Osteoblast (primary cell): Measurements from ENCODE around the gene PLAAT4. TPM values are rescaled to one million over a fixed set of nuclear protein-coding genes. Genes with fewer than 3 reads are reported as not detected.

Experiments used
- DNase-seq: peaks from one replicate; pipeline ENCODE4 v3.0.0; 2011; ENCODE audit warnings: low spot score, mixed read lengths; ENCODE audit not compliant: insufficient read length; ENCODE audit errors: missing footprints
- H2AFZ ChIP-seq: 2 replicates; pipeline ENCODE4 v1.6.0; 2011; ENCODE audit warnings: mild to moderate bottlenecking, low read length
- H3K27ac ChIP-seq: 2 replicates; pipeline ENCODE4 v1.5.1; 2011; ENCODE audit warnings: mild to moderate bottlenecking, low read depth, low read length, moderate library complexity
- H3K27me3 ChIP-seq: 2 replicates; pipeline ENCODE4 v1.6.0; 2012; ENCODE audit warnings: mild to moderate bottlenecking, control low read depth, inconsistent platforms, low read length, moderate library complexity; ENCODE audit not compliant: insufficient read depth
- H3K36me3 ChIP-seq: 2 replicates; pipeline ENCODE4 v1.5.1; 2011; ENCODE audit warnings: mild to moderate bottlenecking, low read length, control low read depth, moderate library complexity; ENCODE audit not compliant: insufficient read depth
- H3K4me1 ChIP-seq: 2 replicates; pipeline ENCODE4 v1.5.1; 2011; ENCODE audit warnings: mild to moderate bottlenecking, low read length, control low read depth, moderate library complexity; ENCODE audit not compliant: insufficient read depth
- H3K4me2 ChIP-seq: 2 replicates; pipeline ENCODE4 v1.6.0; 2011; ENCODE audit warnings: mild to moderate bottlenecking, low read length; ENCODE audit not compliant: insufficient read depth
- H3K4me3 ChIP-seq: fragments of 200-600 bp; sonication (generic); 3 replicates; pipeline ENCODE4 v1.5.1; 2012; ENCODE audit warnings: mild to moderate bottlenecking, low read length, inconsistent platforms; ENCODE audit not compliant: insufficient read depth
- H3K79me2 ChIP-seq: 2 replicates; pipeline ENCODE4 v1.6.0; 2012; ENCODE audit warnings: mild to moderate bottlenecking, low read length, control low read depth, inconsistent platforms; ENCODE audit not compliant: insufficient read depth
- H3K9me3 ChIP-seq: 2 replicates; pipeline ENCODE4 v1.5.1; 2011; ENCODE audit warnings: low read depth, low read length, control low read depth
- H4K20me1 ChIP-seq: 2 replicates; pipeline ENCODE4 v1.6.0; 2012; ENCODE audit warnings: mild to moderate bottlenecking, low read length, control low read depth; ENCODE audit not compliant: insufficient read depth
- total RNA-seq: library from RNA; depleted of rRNA; stranded (reverse); fragments of >200 nt; gene quantifications from 2 replicates; pipeline ENCODE4 v1.2.3, GENCODE V29; 2012
- TF ChIP-seq, protein P1 (sequence below): IDR thresholded peaks from 2 replicates; pipeline ENCODE4 v1.5.1; 2011; ENCODE audit warnings: mild to moderate bottlenecking, low read depth, low read length, moderate library complexity; ENCODE audit errors: extremely low read depth

PLAAT4 gene
- total RNA-seq, 1 donor: 26.1 TPM

DNA sequence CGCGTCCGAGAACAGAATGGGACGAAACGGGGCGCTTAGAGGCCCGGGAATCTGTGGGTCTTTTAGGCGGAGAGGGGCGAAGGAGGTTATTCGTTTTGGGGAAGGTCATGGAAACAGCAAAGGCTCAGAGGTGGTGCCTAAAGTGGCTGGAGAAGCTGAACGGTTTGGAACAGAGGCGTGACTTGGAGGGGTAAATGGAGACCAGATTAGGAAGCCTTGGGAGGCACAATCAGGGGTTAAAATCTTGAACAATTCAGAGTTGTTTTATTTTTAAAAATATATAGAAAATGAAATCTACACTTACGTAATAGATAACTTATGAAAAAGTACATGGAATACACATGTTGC, 45.4 kb upstream of the PLAAT4 start:
- Histone ChIP-seq H3K79me2 (no peaks in the 10 kb centered on the region), H3K27me3 (peaks cover 52% of the 10 kb centered on the region), H3K4me3 (peak overlapping the region; percentile 61), H3K4me2 (peak overlapping the region; percentile 85), H3K9me3 (no peaks in the 10 kb centered on the region), H3K4me1 (peaks cover 3% of the 10 kb centered on the region), H2AFZ (peak overlapping the region; percentile 56), H3K36me3 (no peaks in the 10 kb centered on the region), H4K20me1 (no peaks in the 10 kb centered on the region), H3K27ac (no peak overlapping the region)
- no peak for DNase-seq
- TF ChIP-seq, protein P1, sequence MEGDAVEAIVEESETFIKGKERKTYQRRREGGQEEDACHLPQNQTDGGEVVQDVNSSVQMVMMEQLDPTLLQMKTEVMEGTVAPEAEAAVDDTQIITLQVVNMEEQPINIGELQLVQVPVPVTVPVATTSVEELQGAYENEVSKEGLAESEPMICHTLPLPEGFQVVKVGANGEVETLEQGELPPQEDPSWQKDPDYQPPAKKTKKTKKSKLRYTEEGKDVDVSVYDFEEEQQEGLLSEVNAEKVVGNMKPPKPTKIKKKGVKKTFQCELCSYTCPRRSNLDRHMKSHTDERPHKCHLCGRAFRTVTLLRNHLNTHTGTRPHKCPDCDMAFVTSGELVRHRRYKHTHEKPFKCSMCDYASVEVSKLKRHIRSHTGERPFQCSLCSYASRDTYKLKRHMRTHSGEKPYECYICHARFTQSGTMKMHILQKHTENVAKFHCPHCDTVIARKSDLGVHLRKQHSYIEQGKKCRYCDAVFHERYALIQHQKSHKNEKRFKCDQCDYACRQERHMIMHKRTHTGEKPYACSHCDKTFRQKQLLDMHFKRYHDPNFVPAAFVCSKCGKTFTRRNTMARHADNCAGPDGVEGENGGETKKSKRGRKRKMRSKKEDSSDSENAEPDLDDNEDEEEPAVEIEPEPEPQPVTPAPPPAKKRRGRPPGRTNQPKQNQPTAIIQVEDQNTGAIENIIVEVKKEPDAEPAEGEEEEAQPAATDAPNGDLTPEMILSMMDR: no peak

DNA sequence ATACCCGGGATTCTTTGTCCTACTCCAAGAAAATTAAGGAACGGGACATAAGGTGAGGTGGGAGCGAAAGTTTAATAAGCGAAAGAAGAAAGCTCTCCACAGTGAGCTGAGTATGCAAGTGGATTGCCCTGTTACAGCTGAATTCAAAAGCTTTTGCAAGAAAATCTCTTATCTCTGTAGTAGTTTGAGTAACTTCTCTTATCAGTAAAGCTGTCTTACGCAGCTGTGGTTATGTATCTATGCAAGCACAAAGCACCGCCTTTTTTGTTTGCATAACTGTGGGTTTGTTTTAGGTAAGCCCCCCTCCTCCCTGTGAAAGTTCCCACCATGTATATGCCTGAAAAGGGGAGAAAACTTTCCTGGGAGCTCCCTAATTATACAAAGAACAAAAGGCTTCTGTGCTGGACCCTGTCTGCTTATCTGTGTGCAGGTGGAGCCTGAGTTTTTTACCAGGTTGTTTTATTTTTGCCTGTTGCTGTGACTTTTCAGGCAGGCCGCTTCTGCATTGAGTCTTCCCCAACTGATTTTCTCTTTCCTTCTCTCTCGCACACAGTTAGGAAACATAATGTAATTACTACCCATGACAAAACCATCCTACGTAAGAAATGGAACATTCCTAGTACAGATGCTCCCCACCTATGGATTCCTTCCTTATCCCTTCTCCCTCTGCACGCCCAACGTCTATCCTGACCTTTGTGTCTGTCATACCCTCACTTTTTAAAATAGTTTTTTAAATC, 44.8 kb upstream of the PLAAT4 start:
- TF ChIP-seq, protein P1: no peak
- H3K36me3 ChIP-seq: no peaks in the 10 kb centered on the region
- DNase-seq: no peak
- no peak overlapping the region for H3K27ac ChIP-seq
- H3K79me2 ChIP-seq: no peaks in the 10 kb centered on the region
- H2AFZ ChIP-seq: no peak overlapping the region
- peak overlapping the region; percentile 85 for H3K4me2 ChIP-seq
- H4K20me1 ChIP-seq: no peaks in the 10 kb centered on the region
- H3K27me3 ChIP-seq: peaks cover 52% of the 10 kb centered on the region
- H3K4me3 ChIP-seq: peak overlapping the region; percentile 61
- H3K9me3 ChIP-seq: no peaks in the 10 kb centered on the region
- H3K4me1 ChIP-seq: peaks cover 3% of the 10 kb centered on the region

DNA sequence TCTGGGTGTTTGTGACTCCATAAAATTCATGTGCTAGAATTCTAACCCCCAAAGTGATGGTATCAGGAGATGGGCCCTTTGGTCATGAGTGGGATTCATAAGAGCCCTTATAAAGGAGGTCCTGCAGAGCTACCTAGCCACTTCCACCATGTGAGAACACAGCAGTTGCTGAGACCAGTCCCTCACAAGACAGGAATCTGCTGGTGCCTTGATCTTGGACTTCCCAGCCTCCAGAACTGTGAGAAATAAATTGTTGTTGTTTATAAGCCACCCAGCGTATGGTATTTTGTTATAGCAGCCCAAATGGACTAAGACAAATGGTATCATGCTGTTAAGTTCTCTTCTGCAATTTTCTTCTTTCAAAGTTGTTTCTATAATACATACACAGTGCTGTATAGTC, 44.2 kb upstream of the PLAAT4 start:
- H3K4me3 ChIP-seq: no peak overlapping the region
- no peak overlapping the region for H3K4me2 ChIP-seq
- no peaks in the 10 kb centered on the region for H4K20me1 ChIP-seq
- H2AFZ ChIP-seq: no peak overlapping the region
- H3K36me3 ChIP-seq: no peaks in the 10 kb centered on the region
- peaks cover 3% of the 10 kb centered on the region for H3K4me1 ChIP-seq
- DNase-seq: no peak
- no peak overlapping the region for H3K27ac ChIP-seq
- TF ChIP-seq, protein P1: no peak
- H3K27me3 ChIP-seq: peaks cover 54% of the 10 kb centered on the region
- no peaks in the 10 kb centered on the region for H3K9me3 ChIP-seq
- H3K79me2 ChIP-seq: no peaks in the 10 kb centered on the region

DNA sequence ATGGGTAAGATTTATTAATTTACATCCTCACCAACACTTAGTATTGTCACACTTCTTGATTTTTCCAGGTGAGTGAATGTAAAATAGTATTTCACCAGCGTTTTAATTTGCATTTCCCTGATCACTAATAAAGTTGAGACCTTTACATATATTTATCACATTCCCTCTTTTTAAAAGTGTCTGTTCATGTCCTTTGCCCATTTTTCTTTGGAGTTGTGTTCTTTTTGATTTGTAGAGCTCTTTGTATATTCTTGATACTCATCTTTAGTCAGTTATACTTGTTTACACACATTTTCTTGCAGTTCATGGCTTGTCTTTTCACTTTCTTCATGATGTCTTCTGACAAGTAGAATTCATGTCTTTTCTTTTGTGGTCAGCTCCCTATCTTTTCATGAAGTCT, 43.5 kb upstream of the PLAAT4 start:
- TF ChIP-seq, protein P1: no peak
- H3K36me3 ChIP-seq: no peaks in the 10 kb centered on the region
- H3K27ac ChIP-seq: no peak overlapping the region
- no peaks in the 10 kb centered on the region for H3K79me2 ChIP-seq
- peaks cover 3% of the 10 kb centered on the region for H3K4me1 ChIP-seq
- DNase-seq: no peak
- no peak overlapping the region for H2AFZ ChIP-seq
- peaks cover 58% of the 10 kb centered on the region for H3K27me3 ChIP-seq
- H3K4me3 ChIP-seq: no peak overlapping the region
- H4K20me1 ChIP-seq: no peaks in the 10 kb centered on the region
- H3K9me3 ChIP-seq: no peaks in the 10 kb centered on the region
- no peak overlapping the region for H3K4me2 ChIP-seq
